Spleen (tissue), 7 donors: ENCODE results near the gene ARHGAP29.

Source experiments
- POLR2A ChIP-seq, 3 donors: fragments of 450-650 bp; IDR thresholded peaks; one replicate each; pipeline ENCODE4 v1.5.1; 2017; ENCODE audit warnings: antibody characterized with exemption in 3 of 3, mild to moderate bottlenecking in 1 of 3
- POLR2AphosphoS5 ChIP-seq, 3 donors: sonication (generic); formaldehyde crosslinking; IDR thresholded peaks; one replicate each; pipeline ENCODE4 v1.5.1; 2017; ENCODE audit warnings: antibody characterized with exemption in 3 of 3
- TF ChIP-seq, protein P1 (sequence below), 11 experiments: fragments of 200-600 bp in 7 of 11; fragments of 450-650 bp in 4 of 11; sonication (generic) in 4 of 11; IDR thresholded peaks in 8 of 11; conservative IDR thresholded peaks in 3 of 11; 1 replicate in 7 of 11; 2 replicates in 4 of 11; pipeline versions ENCODE4 v1.4.0 to v1.8.0; 2016 to 2021; ENCODE audit warnings: antibody characterized with exemption in 11 of 11, inconsistent platforms in 4 of 11, mild to moderate bottlenecking in 1 of 11
- donor health status: DM: no; HTN: no; CAD: no; lungs with moderate emphysema.
- donor health status: DM: no; HTN: no; CAD: no.
- donor health status: DM: no; HTN: no; CAD: no.

DNA sequence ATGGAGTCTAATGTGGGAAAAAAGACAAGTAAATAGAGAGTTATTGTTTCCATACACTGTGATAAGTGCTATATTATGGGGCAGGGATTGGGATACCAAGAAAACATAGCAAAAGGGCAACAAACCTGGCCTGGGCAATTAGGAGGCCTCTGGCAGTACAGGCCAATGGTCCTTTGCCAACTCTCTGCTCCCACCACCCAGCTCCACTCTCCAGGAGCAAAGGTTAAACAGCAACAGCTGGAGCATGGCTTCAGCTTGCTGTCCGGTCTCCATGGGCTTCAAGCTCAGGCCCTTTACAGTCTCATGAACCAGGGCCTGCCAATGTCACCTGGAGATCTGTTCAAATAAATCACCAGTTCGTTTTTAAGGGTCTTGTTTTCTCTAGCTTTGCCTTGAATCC, 37.2 kb upstream of the ARHGAP29 start:
- TF ChIP-seq POLR2AphosphoS5 (IDR thresholded peaks at IDR 0.05) (no peak), POLR2A (IDR thresholded peaks at IDR 0.05) (no peak)
- TF ChIP-seq, protein P1, sequence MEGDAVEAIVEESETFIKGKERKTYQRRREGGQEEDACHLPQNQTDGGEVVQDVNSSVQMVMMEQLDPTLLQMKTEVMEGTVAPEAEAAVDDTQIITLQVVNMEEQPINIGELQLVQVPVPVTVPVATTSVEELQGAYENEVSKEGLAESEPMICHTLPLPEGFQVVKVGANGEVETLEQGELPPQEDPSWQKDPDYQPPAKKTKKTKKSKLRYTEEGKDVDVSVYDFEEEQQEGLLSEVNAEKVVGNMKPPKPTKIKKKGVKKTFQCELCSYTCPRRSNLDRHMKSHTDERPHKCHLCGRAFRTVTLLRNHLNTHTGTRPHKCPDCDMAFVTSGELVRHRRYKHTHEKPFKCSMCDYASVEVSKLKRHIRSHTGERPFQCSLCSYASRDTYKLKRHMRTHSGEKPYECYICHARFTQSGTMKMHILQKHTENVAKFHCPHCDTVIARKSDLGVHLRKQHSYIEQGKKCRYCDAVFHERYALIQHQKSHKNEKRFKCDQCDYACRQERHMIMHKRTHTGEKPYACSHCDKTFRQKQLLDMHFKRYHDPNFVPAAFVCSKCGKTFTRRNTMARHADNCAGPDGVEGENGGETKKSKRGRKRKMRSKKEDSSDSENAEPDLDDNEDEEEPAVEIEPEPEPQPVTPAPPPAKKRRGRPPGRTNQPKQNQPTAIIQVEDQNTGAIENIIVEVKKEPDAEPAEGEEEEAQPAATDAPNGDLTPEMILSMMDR (IDR thresholded peaks at IDR 0.05 in 8 of 11, conservative IDR thresholded peaks at IDR 0.05 in 3 of 11): no peak
